ENCODE measurements around the gene FRG2C.
"Not testable (repeated sequence)": the region's sequence is repeated elsewhere in the genome, so short reads cannot be mapped to it uniquely, and the experiment has no call there.

FRG2C gene

GRCh38 chr3:75664028-75664427 lies at the start of gene FRG2C:
FRG2C (plus strand) TSS chr3:75664328; CDS start chr3:75664380, 52 bp downstream.
- H3K36me3 ChIP-seq, H3K27me3 ChIP-seq, H3K9ac ChIP-seq, H3K4me3 ChIP-seq, H3K4me2 ChIP-seq, H3K4me1 ChIP-seq, H3K27ac ChIP-seq, H4K20me1 ChIP-seq: not testable (repeated sequence)
- H3K9me3 ChIP-seq (replicated peaks in 1 of 11): peaks cover 5 to 38% (median 21%) of the 10 kb centered on the region in 11 experiments

- not testable (repeated sequence) for H3K27me3 ChIP-seq, H4K20me1 ChIP-seq, H3K4me3 ChIP-seq, H3K27ac ChIP-seq, H3K36me3 ChIP-seq, H3K9ac ChIP-seq, H3K4me2 ChIP-seq, H3K4me1 ChIP-seq
- peaks cover 7 to 17% (median 12%) of the 10 kb centered on the region in 11 experiments; a peak in 21 of 22 replicates for H3K9me3 ChIP-seq (replicated peaks in 1 of 11)
Observed at GRCh38 chr3:75618666-75619305, 45.3 kb upstream of the FRG2C start.

DNA sequence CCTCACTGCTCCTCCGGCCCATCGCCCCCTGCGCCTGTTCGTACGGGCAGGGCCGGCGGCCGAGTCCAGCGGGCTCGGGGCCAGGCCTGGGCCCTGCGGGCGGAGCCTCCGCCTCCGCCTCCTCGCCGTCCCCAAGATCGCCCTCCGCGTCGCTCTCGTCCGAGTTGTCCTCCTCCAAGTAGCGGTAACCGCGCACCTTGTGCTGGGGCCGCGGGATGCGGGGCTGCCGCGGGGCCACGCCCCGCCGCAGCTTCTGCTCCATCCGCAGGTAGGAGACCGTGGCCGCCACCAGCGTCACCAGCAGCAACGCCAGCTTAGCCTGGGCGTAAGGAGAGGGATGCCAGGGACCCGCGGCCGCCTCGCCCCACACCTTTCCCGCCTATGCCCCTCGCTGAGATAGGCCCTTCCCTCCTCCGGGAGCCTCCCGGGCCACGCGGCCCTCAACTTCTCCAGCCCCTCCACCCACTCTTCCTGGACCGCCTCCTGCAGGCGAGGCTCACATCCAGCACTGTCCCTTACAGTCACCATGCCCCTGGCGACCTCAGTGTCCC lies 44.6 kb upstream of the FRG2C start:
- not testable (repeated sequence) for H3K9ac ChIP-seq, H3K4me2 ChIP-seq, H3K36me3 ChIP-seq, H4K20me1 ChIP-seq, H3K27ac ChIP-seq, H3K27me3 ChIP-seq, H3K4me1 ChIP-seq, H3K4me3 ChIP-seq
- peaks cover 7 to 17% (median 12%) of the 10 kb centered on the region in 11 experiments; a peak in 21 of 22 replicates for H3K9me3 ChIP-seq (replicated peaks in 1 of 11)

DNA sequence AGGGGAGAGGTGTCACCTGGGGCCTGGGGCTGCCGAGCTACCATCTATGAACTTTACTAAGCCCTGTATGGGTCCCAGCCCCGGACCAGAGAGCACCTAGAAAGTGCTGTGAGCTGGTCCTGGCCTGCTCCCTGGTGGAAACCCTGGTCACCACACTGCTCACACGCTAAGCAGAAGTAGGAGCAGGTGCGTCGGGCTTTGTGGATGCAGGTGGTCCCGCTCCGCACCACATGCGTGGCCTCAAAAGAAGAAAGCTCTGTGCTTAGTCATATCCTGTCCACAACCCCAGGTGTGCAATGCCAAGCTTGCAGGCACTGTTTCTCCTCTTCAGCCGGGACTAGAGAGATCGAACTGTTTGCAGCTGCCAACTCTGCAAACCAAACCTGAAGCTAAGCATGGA lies 42.4 kb upstream of the FRG2C start:
- H3K36me3 ChIP-seq, H3K4me1 ChIP-seq, H4K20me1 ChIP-seq: not testable (repeated sequence)

GRCh38 chr3:75623656-75624055 lies 40.5 kb upstream of the FRG2C start:
- H3K4me2 ChIP-seq, H3K27ac ChIP-seq, H3K4me1 ChIP-seq, H3K9ac ChIP-seq, H3K27me3 ChIP-seq, H3K36me3 ChIP-seq, H3K4me3 ChIP-seq, H4K20me1 ChIP-seq: not testable (repeated sequence)
- peaks cover 7 to 22% (median 13%) of the 10 kb centered on the region in 11 experiments; a peak in 21 of 22 replicates for H3K9me3 ChIP-seq (replicated peaks in 1 of 11)

More for the DNA sequence above, 42.4 kb upstream of the FRG2C start:
- H3K27ac ChIP-seq, H3K4me3 ChIP-seq, H3K27me3 ChIP-seq, H3K9ac ChIP-seq, H3K4me2 ChIP-seq: not testable (repeated sequence)
- H3K9me3 ChIP-seq (replicated peaks in 1 of 11): peaks cover 7 to 17% (median 12%) of the 10 kb centered on the region in 11 experiments; a peak in 21 of 22 replicates

GRCh38 chr3:75630887-75631535 lies 33.1 kb upstream of the FRG2C start:
- not testable (repeated sequence) for H3K4me2 ChIP-seq, H3K4me3 ChIP-seq, H3K36me3 ChIP-seq, H3K4me1 ChIP-seq, H3K9ac ChIP-seq, H3K27me3 ChIP-seq, H4K20me1 ChIP-seq, H3K27ac ChIP-seq
- peaks cover 0 to 11% (median 0%) of the 10 kb centered on the region in 11 experiments; a peak in 2 of 22 replicates for H3K9me3 ChIP-seq (replicated peaks in 1 of 11)

GRCh38 chr3:75631541-75631940 lies 32.6 kb upstream of the FRG2C start:
- Histone ChIP-seq H3K27ac (no peak overlapping the region), H3K4me1 (no peaks in the 10 kb centered on the region), H3K36me3 (no peaks in the 10 kb centered on the region), H3K4me2 (no peak overlapping the region), H3K27me3 (no peaks in the 10 kb centered on the region), H3K4me3 (no peak overlapping the region), H3K9ac (no peak overlapping the region), H3K9me3 (replicated peaks in 1 of 11) (peaks cover 0 to 11% (median 0%) of the 10 kb centered on the region in 11 experiments; a peak in 2 of 22 replicates), H4K20me1 (no peaks in the 10 kb centered on the region)
- no peak for TF ChIP-seq Cebpa-rat (IDR thresholded peaks at IDR 0.05)

DNA sequence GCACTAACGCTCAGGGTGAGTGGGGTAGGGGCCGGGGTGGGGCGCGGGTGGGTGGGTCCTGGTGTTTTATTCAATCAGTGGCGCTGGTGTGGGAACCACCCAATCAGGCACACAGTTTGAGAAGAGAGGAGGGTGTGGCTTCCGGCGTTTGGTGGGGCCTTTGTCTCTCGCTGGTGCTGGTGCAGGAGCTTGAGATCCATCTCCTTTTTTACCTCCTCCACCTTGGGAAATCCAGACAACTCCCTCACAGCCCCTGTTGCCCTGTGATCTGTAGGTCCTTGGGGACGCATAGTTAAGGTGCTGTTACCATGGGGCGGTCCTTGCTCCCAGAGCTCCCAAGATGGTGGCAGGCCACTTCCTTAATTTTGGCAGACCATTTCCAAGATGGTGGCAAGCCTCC lies 25.2 kb upstream of the FRG2C start:
- H3K36me3 ChIP-seq; H3K4me2 ChIP-seq; H3K9ac ChIP-seq; H3K27me3 ChIP-seq; H3K4me3 ChIP-seq; H3K4me1 ChIP-seq; H4K20me1 ChIP-seq; H3K9me3 ChIP-seq (replicated peaks in 1 of 11); H3K27ac ChIP-seq: not testable (repeated sequence)

DNA sequence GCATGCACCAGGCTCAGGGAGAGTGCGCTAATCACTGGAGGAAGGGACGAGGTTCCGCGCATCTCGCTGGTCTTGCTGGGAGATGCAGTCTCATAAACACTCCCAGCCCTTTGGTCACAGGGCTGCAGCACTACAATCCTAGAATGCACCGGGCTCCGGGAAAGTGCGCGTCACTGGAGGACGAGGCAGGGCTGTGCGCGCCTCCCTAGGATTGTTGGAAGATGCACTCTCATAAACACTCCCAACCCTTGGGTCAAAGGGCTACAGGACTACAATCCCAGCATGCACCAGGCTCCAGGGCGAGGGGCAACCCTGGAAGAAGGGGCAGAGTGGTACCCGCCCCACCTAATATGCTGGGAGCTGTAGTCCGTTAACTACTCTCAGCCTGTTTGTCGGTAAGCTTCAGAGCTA lies 23.0 kb upstream of the FRG2C start:
- not testable (repeated sequence) for H4K20me1 ChIP-seq; H3K36me3 ChIP-seq; H3K27ac ChIP-seq; H3K4me2 ChIP-seq; H3K9ac ChIP-seq; H3K4me1 ChIP-seq; H3K27me3 ChIP-seq; H3K4me3 ChIP-seq; H3K9me3 ChIP-seq (replicated peaks in 1 of 11)

- H3K9ac ChIP-seq, H3K27me3 ChIP-seq: not testable (repeated sequence)
- H3K4me3 ChIP-seq: peak overlapping the region in 1 of 10 experiments; percentile 31; a peak in 2 of 20 replicates
Observed at GRCh38 chr3:75643031-75643800, 20.9 kb upstream of the FRG2C start.

DNA sequence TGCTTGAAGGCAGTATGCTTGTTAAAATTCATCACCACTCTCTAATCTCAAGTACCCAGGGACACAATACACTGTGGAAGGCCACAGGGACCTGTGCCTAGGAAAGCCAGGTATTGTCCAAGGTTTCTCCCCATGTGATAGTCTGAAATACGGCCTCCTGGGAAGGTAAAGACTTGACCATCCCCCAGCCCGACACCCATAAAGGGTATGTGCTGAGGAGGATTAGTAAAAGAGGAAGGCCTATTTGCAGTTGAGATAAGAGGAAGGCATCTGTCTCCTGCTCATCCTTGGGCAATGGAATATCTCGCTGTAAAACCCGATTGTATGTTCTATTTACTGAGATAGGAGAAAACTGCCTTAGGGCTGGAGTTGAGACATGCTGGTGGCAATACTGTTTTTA lies 18.6 kb upstream of the FRG2C start:
- not testable (repeated sequence) for H3K27ac ChIP-seq; H3K9ac ChIP-seq; H3K36me3 ChIP-seq; H3K27me3 ChIP-seq; H3K4me2 ChIP-seq; H3K9me3 ChIP-seq (replicated peaks in 1 of 11); H4K20me1 ChIP-seq; H3K4me3 ChIP-seq; H3K4me1 ChIP-seq

More at GRCh38 chr3:75643031-75643800, 20.9 kb upstream of the FRG2C start:
- not testable (repeated sequence) for H4K20me1 ChIP-seq; H3K9me3 ChIP-seq (replicated peaks in 1 of 11); H3K36me3 ChIP-seq; H3K4me1 ChIP-seq; H3K27ac ChIP-seq
- peak overlapping the region in 8 of 11 experiments; percentile 13 to 70 (median 42); a peak in 12 of 22 replicates for H3K4me2 ChIP-seq

Measured in BLaER1 treated with 17β-estradiol and CSF1 and Interleukin-3, amounts not matched to agents 10 nM and 100 nM (cell line).